Esophagus mucosa (tissue), 1 donor: Measurements from ENCODE around the gene BRPF1. TPM values are rescaled to one million over a fixed set of nuclear protein-coding genes. Genes with fewer than 3 reads are reported as not detected.

Experiments used
- ATAC-seq: fragments of 200-7000 bp; cut with Tn5 transposase; one replicate; pipeline ENCODE4 v1.9.1; 2020
- total RNA-seq: library from RNA; stranded (reverse); gene quantifications from one replicate; pipeline ENCODE4 v1.2.4, GENCODE V29; 2023
- donor health status: DM: yes; HTN: yes; CAD: no.

The BRPF1 gene
- total RNA-seq, 1 donor from 2014 or later: 11.9 TPM

DNA sequence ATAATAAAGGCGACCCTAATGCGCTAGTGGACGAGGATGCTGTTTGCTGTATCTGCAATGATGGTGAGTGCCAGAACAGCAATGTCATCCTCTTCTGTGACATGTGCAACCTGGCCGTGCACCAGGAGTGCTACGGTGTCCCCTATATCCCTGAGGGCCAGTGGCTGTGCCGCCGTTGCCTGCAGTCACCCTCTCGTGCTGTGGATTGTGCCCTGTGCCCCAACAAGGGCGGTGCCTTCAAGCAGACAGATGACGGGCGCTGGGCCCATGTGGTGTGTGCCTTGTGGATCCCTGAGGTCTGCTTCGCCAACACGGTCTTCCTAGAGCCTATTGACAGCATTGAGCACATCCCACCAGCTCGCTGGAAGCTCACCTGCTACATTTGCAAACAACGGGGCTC is 7.6 kb downstream of the BRPF1 start:
- no peak for ATAC-seq

DNA sequence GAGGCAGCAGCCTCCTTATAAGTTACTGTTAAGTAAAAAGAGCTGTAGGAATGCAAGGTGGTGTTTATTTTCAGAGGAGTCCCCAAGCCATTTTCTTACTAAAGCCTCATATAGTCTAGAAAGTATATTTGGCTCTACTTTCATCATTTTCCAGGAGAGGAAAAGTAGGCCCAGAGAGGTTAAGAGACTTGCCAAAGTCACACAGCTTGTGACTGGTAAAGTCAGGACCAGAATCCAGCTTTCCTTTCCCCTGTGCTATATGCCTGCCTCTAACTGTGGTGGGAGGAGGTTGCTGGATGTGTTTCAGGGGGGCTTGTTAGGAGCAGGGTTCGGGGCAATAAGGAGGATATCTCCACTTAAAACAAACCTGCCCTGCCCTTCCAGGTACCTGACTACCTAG is 11.0 kb downstream of the BRPF1 start:
- no peak for ATAC-seq

DNA sequence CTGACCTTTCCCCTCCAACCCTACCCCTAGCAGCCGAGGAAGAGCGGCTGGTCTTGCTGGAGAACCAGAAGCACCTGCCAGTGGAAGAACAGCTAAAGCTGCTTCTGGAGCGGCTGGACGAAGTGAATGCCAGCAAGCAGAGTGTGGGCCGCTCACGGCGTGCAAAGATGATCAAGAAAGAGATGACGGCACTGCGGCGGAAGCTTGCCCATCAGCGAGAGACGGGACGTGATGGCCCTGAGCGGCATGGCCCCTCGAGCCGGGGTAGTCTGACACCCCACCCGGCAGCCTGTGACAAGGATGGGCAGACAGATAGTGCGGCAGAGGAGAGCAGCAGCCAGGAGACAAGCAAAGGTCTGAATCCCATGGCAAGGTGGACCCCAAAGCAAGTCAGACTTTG is 12.0 kb downstream of the BRPF1 start:
- no peak for ATAC-seq

DNA sequence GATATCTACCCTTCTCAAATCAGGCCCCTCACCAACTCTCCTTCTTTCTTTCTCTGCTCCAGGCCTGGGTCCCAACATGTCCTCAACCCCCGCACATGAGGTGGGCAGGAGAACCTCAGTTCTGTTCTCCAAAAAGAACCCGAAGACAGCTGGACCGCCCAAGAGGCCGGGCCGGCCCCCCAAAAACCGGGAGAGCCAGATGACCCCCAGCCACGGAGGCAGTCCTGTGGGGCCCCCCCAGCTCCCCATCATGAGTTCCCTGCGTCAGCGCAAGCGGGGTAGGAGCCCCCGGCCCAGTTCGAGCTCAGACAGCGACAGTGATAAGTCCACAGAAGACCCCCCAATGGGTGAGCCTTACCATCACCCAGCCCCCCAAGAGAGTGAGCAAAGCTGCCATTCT is 12.6 kb downstream of the BRPF1 start:
- ATAC-seq: no peak

DNA sequence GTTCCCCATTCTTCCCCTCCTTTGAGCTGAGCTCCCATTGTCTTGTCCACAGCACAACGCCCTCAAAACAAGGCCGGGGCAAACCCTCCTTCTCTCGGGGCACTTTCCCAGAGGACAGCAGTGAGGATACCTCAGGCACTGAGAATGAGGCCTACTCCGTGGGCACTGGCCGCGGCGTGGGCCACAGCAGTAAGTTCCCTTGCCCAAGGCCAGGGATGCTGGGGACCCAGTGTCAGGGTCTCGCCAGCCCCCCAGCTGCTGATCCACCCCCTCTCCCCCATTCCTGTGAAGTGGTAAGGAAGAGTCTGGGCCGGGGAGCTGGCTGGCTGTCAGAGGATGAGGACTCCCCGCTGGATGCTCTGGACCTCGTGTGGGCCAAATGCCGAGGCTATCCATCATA is 14.0 kb downstream of the BRPF1 start:
- no peak for ATAC-seq

DNA sequence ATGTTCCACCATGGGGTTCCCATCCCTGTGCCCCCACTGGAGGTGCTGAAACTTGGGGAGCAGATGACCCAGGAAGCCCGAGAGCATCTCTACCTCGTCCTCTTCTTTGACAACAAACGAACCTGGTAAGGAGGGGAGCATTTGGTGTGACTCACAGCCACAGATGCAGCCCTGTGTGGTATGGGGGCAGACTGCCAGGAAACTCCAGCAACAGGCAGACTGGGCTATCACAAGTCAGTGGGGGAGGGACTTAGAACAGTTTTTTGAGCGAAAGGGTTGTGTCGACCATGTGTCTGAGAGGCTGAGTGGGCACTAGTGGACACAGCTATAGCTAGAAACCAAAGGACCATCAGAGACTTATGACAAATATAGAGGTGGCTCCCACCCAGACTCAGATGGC is 14.8 kb downstream of the BRPF1 start:
- no peak for ATAC-seq

DNA sequence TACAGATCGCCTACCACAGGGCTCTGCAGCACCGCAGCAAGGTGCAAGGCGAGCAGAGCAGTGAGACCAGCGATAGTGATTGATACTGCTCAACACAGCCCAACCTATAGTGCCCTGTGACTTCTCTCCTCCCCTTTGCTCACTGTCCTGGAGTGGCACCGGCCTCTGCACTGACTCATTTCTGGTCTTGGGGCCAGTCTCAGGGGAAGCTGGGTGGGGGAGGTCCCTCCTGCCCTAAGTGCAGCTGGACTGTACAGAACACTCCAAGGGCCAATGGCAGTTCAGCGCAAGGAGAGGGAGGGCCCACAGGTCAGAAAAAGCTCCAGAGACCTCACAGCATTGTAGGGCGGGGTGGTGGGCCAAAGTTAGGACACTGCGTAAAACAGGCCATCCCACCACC is 15.7 kb downstream of the BRPF1 start:
- no peak for ATAC-seq

DNA sequence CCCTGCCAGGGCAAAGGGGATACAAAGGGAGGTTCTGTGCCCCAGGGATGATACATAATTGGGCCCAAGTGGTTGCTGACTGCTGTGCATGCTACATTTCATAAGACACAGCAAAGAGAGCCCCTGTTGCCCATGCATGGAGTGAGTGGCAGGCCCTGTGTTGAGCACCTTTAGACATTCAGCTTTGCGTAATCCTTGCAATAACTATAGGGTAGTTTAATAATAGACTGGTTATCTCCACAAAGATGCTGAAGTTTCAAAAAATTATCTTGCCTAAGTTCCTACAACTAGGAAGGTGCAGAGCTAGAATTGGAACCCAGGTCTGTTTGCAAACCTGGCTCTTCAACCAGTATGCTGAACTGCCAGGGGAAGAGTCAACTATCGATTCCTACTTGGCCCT is 16.5 kb downstream of the BRPF1 start:
- no peak for ATAC-seq

DNA sequence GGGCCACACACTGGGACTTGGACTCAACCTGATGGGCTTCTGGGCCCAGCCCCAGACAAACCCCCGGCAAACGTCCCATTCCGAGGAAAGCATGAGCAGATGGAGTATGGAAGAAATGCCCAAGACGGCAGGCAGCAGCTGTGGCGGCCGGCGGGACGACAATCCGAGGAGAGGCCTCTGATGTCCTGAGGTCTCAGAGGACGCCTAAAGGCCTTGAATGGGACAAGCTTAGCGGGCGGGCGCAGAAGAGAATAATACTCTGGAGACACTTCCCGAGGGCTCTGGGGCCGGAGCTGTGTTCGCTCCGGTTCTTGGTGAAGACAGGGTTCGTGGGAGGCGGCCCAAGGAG is 17.7 kb downstream of the BRPF1 start:
- ATAC-seq: no peak

DNA sequence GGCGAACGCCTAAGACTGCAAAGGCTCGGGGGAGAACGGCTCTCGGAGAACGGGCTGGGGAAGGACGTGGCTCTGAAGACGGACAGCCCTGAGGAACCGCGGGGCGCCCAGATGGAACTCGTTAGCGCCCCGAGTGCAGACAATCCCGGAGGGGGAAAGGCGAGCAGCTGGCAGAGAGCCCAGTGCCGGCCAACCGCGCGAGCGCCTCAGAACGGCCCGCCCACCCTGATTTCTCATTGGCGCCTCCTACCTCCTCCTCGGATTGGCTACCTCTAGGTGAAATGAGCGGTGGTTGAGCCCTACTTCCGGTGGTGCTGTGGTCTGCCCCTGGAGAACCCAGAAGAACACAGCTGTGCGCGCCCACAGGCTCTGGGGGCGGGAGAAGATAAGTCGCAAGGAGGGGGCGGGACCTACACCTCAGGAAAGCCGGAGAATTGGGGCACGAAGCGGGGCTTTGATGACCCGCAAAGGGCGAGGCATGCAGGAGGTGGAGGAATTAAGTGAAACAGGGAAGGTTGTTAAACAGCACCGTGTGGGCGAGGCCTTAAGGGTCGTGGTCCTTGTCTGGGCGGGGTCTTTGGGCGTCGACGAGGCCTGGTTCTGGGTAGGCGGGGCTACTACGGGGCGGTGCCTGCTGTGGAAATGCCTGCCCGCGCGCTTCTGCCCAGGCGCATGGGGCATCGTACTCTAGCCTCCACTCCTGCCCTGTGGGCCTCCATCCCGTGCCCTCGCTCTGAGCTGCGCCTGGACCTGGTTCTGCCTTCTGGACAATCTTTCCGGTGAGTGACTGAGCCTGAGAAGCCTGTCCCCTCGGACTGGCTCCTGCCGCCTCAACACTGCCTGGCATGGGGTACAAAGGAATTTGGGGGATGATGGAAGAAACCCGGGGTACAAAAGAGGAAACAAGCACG is 18.4 kb downstream of the BRPF1 start, which contains the start of gene OGG1:
OGG1 (plus strand) TSS at position 308 of the 911 bp plus-strand sequence; CDS start at position 643, 335 bp downstream.
- peak; percentile 97 for ATAC-seq

DNA sequence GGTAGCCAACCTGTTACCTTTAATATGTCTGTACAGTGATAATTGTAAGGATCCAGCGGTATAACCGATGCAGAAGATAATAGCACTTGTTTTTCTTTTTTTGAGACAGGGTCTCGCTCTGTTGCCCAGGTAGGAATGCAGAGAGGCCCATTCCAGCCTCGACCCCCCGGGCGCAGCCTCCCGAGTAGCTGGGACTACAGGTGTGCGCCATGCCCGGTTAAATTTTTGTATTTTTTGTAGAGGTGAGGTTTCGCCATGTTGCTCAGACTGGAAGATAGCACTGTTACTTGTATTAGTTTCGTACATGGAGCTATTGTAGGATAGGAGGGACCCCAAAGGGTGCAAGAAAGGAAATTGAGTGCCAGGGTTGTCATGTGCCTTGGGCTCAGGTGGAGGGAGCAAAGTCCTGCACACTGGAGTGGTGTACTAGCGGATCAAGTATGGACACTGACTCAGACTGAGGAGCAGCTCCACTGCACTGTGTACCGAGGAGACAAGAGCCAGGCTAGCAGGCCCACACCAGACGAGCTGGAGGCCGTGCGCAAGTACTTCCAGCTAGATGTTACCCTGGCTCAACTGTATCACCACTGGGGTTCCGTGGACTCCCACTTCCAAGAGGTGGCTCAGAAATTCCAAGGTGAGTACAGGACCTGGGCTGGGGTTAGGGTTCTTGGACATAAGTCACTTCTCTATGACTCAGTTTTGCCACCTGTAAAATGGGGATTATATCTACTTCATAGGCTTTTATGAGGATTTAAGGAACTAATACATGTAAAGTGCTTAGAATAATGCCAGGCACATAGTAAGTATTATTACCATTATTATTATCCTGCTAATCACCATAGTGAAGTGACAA is 19.2 kb downstream of the BRPF1 start:
- ATAC-seq: peak; percentile 27

DNA sequence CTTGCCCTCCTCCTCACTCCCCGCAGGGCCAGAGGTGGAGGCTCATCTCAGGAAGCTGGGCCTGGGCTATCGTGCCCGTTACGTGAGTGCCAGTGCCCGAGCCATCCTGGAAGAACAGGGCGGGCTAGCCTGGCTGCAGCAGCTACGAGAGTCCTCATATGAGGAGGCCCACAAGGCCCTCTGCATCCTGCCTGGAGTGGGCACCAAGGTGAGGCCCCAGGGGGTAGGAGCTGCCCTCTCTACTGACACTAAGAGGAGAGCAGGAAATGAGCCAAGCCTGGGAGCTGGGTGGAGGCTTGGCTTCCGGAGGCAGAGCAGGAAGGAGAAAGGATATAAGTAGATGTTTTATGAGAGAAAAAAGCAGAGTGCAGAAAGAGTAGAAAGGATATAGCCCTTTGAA is 23.1 kb downstream of the BRPF1 start:
- ATAC-seq: no peak

DNA sequence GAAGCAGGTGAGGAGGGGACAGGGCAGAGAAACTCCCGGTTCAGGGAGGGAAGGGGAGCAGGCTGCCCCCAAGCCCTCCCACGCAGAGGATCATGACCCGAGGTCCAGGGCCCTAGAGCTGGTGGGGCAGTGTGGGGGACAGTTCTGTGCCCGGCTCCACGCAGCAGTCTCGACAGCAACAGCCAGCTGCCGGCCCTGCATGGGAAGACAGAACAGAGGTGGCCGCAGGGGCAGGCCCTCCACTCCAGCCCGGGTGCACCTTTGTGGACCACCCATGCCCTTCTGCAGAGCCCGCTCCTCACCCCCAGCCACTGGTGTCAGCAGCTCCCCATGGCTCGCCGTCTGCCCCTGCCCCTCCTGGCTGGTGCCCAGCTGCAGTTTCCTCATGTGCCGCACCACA is 25.9 kb downstream of the BRPF1 start:
- no peak for ATAC-seq

DNA sequence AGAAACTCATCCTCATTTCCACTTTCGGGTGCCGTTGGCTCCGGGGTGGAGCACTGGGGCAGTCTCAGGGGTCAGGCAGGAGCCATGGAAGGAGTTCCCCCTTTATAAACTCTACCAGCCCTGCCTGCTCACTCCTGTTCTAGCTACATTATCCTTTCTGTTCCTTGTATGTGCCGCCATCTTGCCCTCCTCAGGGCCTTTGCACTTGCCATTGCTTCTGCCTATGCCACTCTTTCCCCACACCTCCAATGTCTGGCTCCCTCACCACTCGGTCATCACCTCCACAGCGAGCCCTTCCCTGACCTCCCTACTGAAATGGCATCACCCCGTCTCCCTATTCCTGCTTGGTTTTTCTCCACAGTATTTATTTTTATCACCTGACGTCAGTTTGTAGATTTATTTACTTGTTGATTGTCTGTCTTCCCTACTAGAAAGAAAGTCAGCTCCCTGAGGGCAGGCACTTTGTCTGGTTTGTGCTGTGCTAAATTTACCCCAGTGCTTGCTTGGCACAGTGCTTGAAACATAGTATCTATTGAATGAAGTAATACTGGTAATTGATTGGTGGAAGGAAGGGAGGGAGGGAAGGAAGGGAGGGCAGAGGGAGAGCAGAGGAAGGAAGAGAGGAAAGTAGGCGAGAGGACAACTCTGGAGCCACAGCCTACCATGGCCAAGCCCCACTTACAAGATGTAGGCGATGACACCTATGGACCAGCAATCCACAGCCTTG is 29.4 kb downstream of the BRPF1 start:
- ATAC-seq: no peak

DNA sequence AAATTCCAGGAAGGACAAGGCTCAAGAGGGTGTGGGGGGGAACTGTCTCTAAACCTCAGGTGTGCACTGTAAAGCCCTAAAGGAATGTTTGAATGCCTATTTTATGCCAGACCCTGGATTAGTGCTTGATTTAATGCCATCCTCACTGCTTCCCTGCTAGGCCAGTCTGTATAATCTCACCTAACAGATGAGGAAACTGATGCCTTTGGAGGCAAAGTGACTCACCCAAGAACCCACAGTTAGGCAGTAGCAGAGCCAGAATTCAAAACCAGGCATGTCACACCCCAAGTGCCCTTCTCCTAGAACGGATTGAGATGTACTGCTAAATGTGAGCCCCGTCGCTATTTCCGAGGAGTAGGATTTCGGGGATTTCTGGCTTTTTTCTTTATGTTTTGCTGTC is 30.4 kb downstream of the BRPF1 start:
- peak; percentile 60 for ATAC-seq

DNA sequence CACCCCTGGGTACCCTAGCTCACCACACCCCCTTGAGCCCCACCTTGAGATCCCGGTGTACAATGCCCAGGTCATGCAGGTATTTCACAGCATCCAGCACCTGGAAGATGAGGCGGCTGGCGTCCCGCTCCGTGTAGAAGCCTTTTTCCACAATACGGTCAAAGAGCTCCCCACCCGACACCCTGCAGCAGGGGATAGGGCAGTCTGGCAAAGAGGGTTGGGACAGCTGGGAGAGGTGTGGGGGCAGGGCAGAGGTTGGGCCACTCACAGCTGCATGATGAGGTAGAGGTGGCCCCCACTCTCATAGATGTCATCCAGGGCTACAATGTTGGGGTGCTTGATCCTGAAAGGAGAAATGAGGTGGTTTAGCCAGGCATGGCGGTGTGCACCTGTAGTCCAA is 31.3 kb downstream of the BRPF1 start:
- no peak for ATAC-seq

DNA sequence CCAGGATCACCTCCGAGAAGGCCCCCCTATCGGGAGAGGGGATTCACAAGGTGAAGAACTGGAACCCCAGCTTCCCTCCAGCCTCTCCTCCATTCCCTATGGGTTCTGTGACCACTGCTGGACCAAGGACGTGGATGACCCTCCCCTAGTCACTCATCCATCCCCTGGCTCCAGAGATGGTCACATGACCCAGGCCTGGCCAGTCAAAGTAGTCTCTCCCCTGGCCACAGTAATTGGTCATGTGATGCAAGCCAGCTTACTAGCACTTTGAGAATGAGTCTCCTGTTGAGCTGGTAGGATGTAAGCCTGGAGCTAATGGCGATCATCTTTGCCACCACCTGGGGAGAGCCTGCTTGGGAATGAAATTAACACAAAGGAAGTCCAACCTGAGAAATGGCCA is 34.3 kb downstream of the BRPF1 start:
- ATAC-seq: no peak

DNA sequence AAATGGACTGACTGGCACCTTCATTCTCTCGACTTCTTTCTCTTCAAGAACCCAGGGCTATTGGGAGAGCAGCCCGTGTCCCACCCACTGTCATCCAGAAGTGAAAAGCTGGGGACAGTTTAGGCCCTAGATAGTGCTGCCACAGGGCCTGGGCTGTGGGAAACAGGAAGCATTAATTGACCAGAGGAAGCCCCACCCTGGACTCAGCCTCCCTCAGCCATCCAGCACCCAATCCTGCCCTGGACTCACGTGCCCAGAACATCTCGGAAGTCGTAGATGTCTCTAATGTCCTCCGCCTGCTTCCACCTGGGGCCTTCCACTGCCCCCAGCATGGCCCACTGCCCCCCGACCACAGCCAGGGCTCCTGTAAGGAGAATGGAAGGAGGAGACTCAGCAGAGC is 35.9 kb downstream of the BRPF1 start:
- ATAC-seq: no peak

DNA sequence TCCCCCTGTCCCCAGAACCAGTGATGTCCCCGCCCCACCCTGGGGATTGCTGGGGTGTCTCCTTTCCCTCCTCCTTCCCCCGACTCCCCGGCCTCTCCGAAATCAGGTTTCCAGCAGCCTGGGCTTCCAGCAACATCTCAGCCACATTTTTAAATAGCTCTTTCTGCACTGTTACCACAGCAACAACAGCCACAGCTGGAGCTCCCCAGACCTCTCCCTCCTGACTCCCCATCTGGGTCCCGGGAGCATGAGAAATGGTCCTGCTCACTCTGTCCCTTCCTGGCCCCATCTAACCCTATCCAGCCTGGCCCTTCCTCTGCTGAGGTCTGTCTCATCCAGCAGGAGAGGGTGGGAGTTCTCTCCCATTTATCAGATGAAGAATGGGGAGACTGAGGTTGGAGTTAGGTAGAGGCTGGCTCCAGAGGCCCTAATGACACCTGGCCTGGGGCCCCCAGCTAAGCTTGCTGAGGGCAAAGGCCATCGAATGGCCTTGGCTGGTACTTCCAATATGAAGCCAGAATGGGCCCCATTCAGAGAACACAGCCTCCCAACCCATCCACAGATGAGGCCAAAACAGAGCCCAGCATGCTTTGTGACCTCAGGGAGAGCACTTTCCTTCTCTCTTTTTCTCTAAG is 36.7 kb downstream of the BRPF1 start:
- no peak for ATAC-seq

DNA sequence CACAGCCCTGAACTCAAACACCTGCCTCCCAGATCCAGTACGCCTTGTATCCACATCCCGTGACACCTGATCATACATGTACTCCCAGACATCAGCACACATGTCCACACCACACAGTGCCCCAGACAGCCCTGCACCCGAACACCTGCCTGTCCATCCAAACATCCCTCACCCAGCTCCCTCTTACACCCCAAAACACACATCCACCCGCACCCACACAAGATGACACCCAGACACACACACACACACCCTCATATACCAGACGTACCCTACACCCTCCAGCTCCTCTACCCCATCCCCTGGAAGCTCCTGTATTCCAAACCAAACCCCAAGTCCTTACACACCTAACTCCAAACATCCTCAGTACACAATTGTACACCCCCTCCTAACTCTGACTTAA is 37.5 kb downstream of the BRPF1 start:
- ATAC-seq: peak; percentile 6

DNA sequence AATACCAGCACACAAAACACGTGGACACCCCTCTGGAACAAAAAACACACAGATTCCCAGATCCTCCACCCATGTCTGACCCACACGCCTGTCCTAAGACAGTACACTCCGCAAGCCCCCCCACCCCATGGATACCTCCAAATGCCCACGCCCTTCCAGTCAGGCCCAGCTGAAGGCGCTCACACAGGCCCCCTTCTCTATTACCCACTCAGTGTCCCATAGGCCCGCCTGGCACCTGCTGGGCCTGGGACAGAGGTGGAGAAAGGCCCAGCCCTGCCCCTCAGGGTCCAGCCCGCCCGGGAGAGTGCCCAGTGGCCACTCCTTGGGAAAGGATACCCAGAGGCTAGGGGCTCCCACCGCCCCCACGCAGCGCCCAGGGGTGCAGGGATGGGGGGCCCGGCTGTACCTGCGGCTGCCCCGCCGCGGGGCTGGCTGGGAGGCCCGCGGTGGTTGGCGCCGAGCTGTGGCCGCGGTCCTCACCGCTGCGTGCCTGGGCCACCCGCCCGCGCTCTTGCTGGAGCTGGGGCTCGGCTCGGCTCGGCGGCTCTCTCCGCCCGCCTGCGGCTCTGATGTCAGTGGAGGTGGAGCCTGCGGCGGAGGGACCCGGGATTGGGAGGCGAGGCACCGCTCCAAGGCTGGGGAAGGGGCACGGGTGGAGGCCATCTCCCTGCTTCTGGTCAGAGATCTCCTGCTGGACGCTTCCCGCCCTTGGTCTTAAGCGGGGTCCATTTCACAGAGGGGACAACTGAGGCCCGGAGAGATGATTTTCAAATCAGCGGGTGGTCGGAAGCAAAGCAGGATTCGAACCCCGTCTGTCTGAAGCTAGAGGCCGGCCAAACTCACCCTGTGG is 38.1 kb downstream of the BRPF1 start, which contains the start of gene CAMK1:
CAMK1 (minus strand) TSS at position 522 of the 850 bp plus-strand sequence. CDS start 2,198 bp downstream, outside the sequence.
- peak; percentile 87 for ATAC-seq
